Stimulated activated CD8-positive, alpha-beta memory T cell treated with anti-CD3 and anti-CD28 coated beads, Interleukin-7, amount 100 ng/mL, for 4 hours (primary cell): Measurements from ENCODE around the gene FLYWCH2.
"Not testable (repeated sequence)": the region's sequence is repeated elsewhere in the genome, so short reads cannot be mapped to it uniquely, and the experiment has no call there.

Source experiments
- DNase-seq, 2 donors: peaks; one replicate each; pipeline ENCODE4 v3.0.0-alpha.2; 2020; ENCODE audit warnings: low read depth in 2 of 2

The FLYWCH2 gene

DNA sequence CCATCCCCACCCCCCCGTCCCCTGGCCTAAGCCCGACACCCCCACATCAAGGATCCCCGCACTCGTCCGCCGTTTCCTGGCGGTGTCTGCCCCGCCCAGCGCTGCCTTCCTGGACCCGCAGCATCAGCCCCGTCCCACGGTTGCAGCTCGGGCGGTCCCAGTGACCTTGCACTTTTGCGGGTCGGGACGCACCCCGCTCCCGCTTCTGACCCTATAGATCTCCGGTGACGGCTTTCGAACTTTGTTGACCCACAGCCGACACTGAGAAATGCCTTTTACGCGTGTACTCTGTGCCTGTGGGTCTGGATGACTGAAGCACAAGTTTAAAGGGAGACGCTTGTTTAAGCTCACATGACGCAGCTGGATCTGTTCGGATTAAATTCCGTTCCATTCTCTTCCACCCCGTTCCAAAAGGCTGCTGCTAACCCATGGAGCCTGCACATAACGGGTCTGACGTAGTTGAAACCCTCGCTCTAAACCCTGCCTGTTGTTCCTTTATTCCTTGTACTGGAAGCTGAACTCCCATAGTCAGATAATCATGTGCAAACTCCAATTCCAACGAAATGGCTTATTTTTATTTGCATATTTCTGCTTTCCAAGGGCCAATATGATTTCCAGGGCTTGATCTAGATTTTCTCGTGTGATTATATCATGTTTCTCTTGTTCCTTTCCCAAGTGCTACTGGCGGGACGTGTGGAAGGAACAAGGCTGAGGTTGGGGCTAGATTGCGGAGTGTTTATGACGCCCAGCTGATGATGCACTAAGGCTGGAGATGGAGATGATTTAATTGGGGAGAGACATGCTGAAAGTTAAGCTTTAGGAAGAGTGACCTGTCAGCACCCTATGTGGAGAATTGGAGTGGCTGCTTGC lies 29.6 kb downstream of the FLYWCH2 start:
- no peak for DNase-seq

DNA sequence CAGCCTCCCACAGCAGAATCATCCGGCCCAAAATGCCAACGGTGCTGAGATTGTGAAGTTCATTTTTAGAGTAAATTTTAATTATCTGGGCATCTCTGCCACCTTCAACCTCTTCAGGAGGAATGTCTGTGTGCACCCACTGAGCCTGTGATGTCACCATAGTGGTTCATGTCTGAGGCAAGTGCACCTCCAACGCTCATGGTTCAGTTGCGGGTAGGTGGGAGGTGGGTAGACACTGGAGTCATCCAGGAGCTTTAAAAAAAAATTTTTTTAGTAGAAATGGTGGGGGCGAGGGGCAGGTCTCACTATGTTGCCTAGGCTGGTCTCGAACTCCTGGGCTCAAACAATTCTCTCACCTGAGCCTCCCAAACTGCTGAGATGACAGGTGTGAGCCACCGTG lies 30.6 kb downstream of the FLYWCH2 start:
- no peak for DNase-seq

DNA sequence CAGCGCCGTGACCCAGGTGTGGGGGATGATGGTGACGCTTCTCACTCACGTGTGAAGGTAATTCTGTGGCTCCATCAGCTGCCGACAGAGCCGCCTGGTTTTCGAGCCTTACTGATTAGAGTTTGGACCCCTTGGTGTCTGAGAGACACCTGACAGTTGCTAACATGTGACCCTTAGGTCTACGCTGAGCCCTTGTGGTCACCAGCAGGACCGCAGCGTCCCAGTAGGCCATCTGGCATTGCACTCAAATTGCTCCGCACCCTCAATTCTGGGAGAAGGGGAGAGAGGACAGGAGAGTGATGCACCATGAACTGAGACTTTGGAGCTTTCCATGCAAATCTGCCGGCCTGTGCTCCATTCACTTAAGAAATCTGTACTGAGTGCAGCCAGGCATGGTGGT lies 31.2 kb downstream of the FLYWCH2 start:
- no peak for DNase-seq

DNA sequence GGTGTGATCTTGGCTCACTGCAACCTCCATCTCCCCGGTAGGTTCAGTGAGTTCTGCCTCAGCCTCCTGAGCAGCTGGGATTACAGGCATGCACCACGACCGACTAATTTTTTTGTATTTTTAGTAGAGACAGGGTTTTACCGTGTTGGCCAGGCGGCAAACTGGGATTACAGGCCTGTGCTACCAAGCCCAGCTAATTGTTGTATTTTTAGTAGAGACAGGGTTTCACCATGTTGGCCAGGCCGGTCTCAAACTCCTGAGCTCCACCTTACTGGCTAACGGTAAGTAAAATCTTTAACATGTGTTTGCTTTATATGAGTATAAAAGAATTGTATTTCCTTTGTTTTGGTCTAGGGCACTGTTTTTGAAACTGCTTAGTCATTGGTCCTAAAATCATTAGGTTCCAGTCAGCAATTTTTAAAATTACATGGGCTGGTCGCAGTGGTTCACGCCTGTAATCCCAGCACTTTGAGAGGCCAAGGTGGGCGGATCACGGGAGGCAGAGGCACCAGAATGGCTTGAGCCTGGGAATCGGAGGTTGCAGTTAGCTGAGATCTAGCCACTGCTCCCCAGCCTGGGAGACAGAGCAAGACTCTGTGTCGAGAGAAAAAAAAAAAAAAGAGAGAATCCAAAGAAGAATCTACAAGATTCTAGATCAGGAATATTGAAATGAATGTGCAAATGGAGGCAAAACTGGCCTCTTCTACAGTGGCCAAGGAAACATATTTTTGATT lies 32.3 kb downstream of the FLYWCH2 start:
- DNase-seq = no peak

DNA sequence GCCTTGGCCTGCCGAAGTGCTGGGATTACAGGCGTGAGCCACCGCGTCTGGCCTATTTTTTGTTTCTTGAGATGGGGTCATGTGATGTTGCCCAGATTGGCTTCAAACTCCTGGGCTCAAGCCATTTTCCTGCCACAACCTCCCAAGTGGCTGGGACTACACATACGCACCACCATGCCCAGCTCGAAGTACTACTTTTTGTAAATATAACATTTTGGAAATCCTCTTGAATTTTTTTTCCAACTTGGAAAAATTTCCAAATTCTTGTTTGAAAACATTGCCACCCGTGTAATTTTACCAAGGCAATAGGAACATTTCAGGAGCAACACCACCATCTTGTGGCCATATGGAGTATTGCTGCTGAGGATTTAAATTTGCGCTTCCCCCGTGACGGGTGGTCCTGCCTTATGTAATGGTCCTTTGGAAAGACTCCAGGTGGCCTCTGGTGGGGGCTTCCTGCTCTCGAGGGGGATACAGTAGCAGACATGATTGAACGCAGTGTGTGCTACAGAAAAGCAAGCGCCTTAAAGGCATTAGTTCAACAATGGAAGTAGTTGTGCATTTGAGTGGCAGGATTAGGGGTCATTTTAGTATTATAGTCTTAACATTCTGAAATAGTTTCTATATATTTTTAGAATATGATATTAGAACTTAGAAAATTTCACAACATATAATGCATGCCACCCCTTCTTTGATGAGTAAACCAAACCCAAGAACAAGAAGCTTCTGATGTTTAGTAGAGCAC lies 36.7 kb downstream of the FLYWCH2 start:
- DNase-seq = peak in 1 of 2 donors; percentile 32

DNA sequence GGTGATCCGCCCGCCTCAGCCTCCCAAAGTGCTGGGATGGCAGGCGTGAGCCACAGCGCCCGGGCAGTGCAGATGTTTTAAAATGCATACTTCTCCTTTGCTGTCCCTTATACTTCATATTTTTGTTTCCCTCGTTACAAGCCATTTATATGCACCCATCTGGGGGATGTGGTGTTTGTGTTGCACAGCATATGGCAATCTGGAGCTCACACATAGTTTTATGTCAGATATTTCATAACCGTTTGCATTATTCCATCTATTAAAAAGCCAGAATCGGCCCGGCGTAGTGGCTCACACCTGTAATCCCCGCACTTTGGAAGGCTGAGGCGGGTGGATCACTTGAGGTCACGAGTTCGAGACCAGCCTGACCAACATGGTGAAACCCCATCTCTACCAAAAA lies 40.5 kb downstream of the FLYWCH2 start:
- DNase-seq = no peak

DNA sequence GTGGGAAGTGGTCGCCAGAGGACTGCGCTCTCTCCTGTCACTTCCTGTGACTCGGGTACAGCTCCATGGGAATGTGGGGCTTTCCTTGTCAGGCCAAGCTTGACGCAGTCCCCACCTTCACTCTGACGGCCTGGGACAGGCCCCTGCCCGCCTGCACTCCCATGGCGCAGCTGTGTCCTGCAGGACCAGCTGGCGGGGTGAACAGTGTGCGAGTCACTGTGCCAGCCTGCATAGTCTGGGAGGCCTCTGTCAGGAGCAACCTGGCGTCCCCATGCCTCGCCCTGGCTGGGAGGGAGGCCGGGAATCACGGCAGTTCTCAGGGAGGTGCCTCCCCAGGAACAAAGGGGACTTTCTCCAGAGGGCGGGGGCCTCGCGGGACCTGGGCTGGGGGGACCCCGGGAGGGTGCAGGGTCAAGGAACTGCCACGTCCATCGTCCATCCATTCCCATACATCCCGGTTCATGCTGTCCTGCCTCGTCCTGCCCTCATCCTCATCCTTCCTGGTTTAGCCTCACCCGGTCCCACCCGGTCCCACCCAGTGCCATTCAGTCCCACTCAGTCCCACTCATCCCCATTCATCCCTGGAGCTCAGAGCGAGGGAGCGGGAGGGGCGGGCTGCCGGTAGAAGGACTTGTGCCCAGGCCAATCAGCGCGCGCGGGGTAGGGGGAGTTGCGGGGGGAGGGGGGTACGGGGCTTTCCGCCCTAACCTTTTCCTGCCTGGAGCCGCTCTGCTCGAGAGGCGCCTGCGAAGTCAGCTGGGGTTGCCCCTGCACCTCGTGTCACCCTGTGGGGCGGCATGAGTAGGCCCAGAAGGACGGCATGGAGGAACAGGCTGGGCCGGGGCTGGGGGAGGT lies 42.1 kb downstream of the FLYWCH2 start:
- DNase-seq = no peak

DNA sequence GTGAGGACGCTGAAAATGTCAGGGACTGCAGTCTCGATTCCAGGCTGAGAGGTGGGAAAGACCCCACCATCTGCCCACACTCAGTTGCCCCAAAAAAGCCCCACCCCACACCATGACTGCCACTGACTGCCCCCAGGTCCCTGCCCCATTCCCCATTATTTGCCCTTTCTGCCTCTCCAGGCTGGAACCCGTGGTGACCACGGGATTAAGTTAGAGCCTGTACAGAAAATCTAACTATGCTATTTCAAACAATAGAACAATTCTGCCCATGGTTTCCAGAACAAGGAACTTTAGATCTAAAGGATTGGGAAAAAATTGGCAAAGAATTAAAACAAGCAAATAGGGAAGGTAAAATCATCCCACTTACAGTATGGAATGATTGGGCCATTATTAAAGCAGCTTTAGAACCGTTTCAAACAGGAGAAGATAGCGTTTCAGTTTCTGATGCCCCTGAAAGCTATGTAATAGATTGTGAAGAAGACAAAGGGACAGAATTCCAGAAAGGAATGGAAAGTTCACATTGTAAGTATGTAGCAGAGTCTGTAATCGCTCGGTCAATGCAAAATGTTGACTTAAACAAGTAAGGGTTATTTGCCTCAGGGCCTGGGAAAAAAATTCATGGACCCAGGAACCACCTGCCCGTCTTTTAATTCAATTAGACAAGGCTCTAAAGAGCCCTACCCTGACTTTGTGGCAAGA lies 43.1 kb downstream of the FLYWCH2 start:
- no peak for DNase-seq

DNA sequence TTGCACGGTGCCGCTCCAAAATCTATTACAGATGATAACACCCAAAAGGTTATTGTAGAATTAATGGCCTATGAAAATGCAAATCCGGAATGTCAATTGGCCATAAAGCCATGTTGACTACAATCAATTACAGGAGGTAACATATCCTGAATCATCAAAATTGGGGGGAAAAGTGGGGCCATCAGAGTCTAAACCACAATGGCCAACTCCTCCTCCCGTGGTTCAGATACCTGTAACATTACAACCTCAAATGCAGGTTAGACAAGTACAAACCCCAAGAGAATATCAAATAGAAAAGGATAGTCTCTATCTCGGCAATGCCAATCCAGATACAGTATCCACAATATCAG lies 43.6 kb downstream of the FLYWCH2 start:
- no peak for DNase-seq

DNA sequence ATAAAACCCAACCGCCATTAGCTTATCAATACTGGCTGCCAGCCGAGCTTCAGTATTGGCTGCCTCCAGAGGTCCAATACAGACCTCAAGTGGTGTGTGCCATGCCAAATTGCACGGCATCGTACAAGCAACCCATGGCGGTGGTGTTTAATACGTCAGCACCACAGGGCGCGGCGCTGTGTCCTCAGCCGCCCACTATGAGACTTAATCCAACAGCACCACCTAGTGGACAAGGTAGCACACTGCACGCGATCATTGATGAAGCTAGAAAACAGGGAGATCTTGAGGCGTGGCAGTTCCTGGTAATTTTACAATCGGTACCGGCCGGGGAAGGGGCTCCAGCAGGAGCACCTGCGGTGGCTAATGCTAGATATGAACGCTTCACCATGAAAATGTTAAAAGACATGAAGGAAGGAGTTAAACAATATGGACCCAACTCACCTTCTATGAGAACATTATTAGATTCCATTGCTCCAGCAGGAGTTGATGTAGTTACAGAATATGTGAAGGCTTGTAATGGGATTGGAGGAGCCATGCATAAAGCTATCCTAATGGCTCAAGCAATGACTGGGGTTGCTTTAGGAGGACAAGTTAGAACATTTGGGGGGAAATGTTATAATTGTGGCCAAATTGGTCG lies 44.1 kb downstream of the FLYWCH2 start:
- DNase-seq = peak; percentile 73 to 82

DNA sequence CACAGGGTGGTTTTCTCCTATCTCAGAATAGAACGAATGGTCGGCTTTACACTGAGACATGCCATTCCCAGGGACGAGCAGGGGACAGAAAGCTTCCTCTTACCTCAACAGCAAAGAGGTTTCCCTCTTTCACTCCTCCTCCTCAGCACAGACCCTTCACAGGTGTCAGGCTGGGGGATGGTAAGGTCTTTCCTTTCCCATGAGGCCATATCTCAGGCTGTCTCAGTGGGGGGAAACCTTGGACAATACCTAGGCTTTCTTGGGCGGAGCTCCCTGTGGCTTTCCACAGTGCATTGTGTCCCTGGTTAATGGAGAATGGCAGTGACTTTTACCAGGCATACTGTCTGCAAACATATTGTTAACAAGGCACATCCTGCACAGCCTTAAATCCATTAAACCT lies 45.1 kb downstream of the FLYWCH2 start:
- DNase-seq = not testable (repeated sequence)

DNA sequence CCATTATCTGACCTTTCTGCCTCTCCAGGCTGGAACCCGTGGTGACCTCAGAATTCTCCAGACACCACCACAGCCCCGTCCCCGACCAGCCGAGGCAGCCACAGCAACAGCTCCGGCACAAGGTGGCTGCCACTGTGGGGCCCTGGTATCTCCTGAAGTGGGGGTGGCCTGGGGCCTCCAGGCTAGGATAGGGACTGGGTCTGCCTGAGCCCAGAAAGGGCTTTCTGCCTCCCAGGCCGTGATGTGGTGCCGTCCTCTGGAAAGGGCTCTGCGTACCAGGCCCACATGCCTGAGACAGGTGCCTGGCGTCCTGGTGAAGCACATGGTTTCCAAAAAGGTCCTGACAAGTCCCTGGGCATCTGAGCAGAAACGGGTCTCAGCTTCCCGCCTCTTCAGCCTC lies 45.8 kb downstream of the FLYWCH2 start:
- DNase-seq = no peak

DNA sequence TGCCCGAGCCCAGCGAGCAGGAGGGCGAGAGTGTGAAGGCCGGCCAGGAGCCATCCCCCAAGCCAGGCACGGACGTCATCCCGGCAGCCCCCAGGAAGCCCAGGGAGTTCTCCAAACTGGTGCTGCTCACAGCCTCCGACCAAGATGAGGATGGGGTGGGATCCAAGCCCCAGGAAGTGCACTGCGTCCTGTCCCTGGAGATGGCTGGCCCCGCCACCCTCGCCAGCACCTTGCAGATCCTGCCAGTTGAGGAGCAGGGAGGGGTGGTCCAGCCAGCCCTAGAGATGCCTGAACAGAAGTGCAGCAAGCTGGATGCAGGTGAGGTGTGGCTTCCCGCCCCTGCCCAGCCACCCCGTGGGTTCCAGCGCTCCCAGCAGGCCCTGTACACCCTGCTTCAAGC lies 46.7 kb downstream of the FLYWCH2 start:
- DNase-seq = no peak

DNA sequence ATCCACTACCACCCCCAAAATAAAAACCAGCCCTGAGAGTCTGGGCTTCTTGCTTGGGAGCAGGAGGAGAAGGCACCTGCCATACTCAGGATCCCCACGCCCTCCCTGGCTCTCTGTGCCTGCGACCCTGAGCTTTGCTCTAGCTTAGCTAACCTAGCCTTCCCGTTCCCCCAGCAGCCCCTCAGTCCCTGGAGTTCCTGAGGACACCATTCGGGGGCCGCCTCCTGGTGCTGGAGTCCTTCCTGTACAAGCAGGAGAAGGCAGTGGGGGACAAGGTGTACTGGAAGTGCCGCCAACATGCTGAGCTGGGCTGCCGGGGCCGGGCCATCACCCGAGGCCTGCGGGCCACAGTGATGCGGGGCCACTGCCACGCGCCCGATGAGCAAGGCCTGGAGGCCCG lies 47.2 kb downstream of the FLYWCH2 start:
- no peak for DNase-seq

DNA sequence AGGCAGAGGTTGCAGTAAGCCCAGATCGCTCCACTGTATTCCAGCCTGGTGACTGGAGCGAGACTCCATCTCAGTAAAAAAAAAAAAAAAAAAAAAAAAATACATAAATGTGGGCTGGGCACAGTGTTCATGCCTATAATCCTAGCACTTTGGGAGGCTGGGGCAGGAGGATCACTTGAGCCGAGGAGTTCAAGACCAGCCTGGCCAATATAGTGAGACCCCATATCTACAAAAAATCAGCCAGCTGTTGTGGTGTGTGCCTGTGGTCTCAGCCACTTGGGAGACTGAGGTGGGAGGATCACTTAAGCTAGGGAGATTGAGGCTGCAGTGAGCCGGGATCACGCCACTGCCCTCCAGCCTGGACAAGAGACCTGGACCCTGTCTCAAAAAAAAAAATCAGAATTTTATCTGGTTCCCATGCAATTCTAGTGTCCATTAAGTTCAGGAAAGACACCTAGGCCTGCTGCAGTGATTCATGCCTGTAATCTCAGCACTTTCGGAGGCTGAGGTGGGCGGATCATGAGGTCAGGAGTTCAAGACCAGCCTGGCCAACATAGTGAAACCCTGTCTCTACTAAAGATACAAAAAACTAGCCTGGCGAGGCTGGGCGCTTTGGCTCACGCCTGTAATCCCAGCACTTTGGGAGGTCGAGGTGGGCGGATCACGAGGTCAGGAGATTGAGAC lies 48.4 kb downstream of the FLYWCH2 start:
- not testable (repeated sequence) for DNase-seq

DNA sequence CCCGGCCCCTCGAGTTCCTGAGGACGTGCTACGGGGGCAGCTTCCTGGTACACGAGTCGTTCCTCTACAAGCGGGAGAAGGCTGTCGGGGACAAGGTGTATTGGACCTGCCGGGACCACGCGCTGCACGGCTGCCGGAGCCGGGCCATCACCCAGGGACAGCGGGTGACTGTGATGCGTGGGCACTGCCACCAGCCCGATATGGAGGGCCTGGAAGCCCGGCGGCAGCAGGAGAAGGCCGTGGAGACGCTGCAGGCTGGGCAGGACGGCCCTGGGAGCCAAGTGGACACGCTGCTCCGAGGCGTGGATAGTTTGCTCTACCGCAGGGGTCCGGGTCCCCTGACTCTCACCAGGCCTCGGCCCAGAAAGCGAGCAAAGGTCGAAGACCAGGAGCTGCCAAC lies 50.1 kb downstream of the FLYWCH2 start:
- DNase-seq = no peak

DNA sequence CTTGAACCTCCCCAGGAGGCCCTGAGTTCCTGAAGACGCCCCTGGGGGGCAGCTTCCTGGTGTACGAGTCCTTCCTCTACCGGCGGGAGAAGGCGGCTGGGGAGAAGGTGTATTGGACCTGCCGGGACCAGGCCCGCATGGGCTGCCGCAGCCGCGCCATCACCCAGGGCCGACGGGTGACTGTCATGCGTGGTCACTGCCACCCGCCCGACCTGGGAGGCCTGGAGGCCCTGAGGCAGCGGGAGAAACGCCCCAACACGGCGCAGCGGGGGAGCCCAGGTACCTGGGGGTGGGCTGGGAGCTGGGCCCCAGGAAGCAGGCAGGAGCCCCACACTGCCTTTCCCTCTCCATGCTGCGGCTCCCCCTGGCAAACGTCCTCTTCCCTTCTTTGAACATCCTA lies 50.7 kb downstream of the FLYWCH2 start:
- DNase-seq = no peak

DNA sequence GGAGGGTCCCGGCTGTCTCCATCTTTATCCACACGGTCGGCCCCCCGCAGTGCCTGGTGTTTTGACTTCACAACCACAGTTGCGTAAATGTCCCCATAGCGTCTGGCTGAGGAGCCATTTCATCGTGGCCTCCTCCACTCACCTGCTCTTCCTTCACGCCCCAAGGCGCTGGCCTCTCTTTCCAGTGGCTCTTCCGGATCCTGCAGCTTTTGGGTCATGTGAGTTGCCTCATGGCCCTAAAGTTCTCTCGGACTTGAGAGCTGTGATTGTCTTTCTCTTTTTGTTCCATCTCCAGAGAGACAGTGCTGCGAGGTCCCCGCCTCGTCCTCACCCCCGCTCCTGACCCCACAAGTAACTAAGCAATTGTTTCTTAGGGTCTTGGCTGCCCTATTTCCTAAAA lies 51.4 kb downstream of the FLYWCH2 start:
- DNase-seq = no peak

DNA sequence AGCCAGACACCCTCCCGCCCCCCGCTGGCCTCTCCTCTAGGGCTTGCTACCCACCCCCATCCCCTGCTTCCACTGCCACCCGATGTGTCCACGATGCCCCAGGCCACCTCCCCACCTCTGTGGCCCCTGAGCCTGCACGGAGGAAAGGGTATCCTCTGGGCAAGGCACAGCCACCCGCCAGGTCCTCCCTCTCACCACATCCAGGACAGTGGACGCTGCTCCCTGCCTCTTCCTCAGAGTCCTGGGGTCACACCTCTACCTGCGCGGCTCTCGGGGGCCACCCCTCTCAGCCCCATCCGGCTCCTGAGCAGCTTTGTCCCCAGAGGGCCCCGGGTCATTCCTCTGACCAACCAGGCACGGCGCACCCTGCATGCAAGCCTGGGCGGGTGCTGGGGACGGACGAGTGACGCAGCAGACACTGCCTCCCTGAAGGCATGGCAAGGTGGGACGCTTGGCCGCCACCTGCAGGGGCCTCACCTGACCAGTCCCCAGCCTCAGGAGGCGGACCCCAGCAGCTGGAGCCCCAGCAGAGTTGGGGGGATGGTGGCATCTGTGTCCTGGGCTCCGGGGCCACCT lies 53.5 kb downstream of the FLYWCH2 start:
- DNase-seq = no peak

DNA sequence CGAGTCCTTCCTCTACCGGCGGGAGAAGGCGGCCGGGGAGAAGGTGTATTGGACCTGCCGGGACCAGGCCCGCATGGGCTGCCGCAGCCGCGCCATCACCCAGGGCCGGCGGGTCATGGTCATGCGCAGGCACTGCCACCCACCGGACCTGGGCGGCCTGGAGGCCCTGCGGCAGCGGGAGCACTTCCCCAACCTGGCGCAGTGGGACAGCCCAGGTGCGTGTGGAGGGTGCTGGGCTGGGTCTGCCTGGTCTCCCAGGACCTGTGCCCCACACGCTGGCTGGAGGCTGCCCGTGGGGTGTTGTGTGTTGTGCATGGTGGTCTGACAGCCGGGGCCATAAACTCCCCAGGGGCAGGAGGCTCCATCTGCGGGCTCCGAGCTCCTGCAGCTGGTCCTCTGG lies 54.2 kb downstream of the FLYWCH2 start:
- no peak for DNase-seq
